ENCODE data around the gene ADM.

DNA sequence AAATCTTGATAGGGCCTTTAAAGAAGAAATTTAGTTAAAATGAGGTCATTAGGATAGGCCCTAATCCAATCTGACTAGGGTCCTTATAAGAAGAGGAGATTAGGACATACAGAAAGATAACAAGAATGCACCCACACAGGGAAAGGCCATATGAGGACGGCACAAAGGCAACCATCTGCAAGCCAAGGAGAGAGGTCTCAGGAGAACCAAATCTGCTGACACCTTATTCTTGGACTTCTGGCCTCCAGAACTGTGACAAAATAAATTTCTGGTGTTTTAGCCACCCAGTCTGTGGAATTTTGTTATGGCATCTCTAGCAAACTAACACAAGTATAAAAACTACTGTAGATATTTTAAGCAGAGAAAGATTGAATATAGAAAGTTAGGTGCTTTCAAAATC lies 28.6 kb downstream of the ADM start:
- no peak for TF ChIP-seq POLR2A (IDR thresholded peaks at IDR 0.05)
- no peak for TF ChIP-seq CTCF (IDR thresholded peaks at IDR 0.05)
